HL-60 (cell line): ENCODE data around the gene SLC45A1.

Experiments used
- POLR2AphosphoS5 ChIP-seq: IDR thresholded peaks from 2 replicates; pipeline ENCODE4 v1.6.1; 2012; ENCODE audit warnings: low read depth
- SPI1 ChIP-seq: IDR thresholded peaks from 2 replicates; pipeline ENCODE4 v1.6.1; 2012; ENCODE audit warnings: low read depth, mild to moderate bottlenecking, borderline replicate concordance
- TF ChIP-seq, protein P1 (sequence below): IDR thresholded peaks from one replicate; pipeline ENCODE4 v1.5.1; 2011; ENCODE audit warnings: low read length, control low read depth, inconsistent platforms; ENCODE audit not compliant: insufficient read depth

DNA sequence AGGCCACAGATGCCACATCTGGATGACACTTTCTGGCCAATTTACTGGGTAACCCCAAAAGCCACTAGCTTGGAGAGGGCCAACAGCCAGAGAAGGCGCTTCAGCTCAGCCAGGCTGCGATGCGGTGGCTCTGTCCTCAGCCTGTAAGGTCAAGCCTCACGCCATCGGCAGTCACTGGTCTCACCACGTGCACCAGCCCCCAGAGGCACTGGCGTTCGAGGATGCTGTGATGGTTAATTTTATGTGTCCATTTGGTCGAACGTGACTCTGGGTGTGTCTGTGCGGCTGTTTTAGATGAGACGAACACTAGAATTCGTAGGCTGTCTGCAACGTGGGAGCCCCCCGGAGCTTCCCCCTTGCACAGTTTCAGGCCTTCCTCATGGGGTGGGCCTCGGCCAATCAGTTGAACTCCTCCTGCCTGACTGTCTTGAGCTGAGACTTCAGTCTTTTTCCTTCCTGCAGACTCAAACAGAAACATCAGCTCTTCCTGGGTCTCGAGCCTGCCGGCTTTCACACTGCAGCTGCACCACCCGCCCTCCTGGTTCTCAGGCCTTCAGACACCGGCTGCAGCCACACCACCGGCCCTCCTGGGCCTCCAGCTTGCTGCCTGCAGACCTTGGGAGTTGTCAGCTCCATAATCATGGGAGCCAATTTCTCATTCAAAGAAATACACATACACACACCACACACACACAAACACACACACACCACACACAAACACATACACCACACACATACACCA, 41.6 kb upstream of the SLC45A1 start:
- TF ChIP-seq, protein P1, sequence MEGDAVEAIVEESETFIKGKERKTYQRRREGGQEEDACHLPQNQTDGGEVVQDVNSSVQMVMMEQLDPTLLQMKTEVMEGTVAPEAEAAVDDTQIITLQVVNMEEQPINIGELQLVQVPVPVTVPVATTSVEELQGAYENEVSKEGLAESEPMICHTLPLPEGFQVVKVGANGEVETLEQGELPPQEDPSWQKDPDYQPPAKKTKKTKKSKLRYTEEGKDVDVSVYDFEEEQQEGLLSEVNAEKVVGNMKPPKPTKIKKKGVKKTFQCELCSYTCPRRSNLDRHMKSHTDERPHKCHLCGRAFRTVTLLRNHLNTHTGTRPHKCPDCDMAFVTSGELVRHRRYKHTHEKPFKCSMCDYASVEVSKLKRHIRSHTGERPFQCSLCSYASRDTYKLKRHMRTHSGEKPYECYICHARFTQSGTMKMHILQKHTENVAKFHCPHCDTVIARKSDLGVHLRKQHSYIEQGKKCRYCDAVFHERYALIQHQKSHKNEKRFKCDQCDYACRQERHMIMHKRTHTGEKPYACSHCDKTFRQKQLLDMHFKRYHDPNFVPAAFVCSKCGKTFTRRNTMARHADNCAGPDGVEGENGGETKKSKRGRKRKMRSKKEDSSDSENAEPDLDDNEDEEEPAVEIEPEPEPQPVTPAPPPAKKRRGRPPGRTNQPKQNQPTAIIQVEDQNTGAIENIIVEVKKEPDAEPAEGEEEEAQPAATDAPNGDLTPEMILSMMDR = no peak
- no peak for TF ChIP-seq SPI1
- no peak for TF ChIP-seq POLR2AphosphoS5
